ENCODE measurements around the gene ANKRD37.

DNA sequence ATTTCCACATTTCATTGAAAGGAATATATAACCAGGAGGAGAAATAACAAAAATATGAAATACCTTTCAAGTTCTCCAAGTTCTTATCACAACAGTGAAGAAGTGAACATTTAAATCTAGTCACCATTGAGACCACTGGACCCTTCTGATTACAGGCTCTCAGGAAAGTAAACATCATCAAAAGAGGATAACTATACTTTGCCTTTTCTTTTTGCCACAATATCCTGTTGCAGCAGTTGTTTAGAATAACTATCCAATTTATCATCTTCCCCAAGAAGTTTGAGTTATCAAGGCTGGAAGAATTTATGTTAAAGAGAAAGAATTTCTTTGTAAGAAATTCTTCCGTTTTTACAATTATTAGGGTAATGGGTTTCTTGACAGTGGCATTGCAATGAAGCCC, 4.5 kb upstream of the ANKRD37 start:
- no peak for TF ChIP-seq EP300 (IDR thresholded peaks at IDR 0.05; ENCODE audit: borderline replicate concordance in 1 of 2, low read depth in 2 of 2, low read length in 2 of 2)
- TF ChIP-seq RXRA (IDR thresholded peaks at IDR 0.05; ENCODE audit: insufficient read depth, low read depth, low read length): no peak
- TF ChIP-seq, protein P1, sequence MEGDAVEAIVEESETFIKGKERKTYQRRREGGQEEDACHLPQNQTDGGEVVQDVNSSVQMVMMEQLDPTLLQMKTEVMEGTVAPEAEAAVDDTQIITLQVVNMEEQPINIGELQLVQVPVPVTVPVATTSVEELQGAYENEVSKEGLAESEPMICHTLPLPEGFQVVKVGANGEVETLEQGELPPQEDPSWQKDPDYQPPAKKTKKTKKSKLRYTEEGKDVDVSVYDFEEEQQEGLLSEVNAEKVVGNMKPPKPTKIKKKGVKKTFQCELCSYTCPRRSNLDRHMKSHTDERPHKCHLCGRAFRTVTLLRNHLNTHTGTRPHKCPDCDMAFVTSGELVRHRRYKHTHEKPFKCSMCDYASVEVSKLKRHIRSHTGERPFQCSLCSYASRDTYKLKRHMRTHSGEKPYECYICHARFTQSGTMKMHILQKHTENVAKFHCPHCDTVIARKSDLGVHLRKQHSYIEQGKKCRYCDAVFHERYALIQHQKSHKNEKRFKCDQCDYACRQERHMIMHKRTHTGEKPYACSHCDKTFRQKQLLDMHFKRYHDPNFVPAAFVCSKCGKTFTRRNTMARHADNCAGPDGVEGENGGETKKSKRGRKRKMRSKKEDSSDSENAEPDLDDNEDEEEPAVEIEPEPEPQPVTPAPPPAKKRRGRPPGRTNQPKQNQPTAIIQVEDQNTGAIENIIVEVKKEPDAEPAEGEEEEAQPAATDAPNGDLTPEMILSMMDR (IDR thresholded peaks at IDR 0.05; ENCODE audit: control extremely low read depth in 1 of 3, insufficient read depth in 1 of 3, low read depth in 1 of 3, low read length in 3 of 3): no peak
- TF ChIP-seq JUN (IDR thresholded peaks at IDR 0.05; ENCODE audit: low read depth, low read length): no peak
- TF ChIP-seq NRF1 (IDR thresholded peaks at IDR 0.05; ENCODE audit: low read depth, low read length): no peak
- no peak for TF ChIP-seq POLR2AphosphoS5 (IDR thresholded peaks at IDR 0.05; ENCODE audit: low read depth, low read length)
- no peak for TF ChIP-seq EGR1 (IDR thresholded peaks at IDR 0.05; ENCODE audit: borderline replicate concordance, low read depth, low read length)
- TF ChIP-seq, protein P2, sequence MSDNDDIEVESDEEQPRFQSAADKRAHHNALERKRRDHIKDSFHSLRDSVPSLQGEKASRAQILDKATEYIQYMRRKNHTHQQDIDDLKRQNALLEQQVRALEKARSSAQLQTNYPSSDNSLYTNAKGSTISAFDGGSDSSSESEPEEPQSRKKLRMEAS (IDR thresholded peaks at IDR 0.05): no peak

Measured in H1 (cell line).